RWPE1 (cell line): ENCODE data around the gene ASPSCR1.

Experiments used
- CTCF ChIA-PET: fragments of 350-600 bp; sonication (Branson Sonifier 250); formaldehyde crosslinking; extraction: SDS; loops from one replicate; lab custom pipeline; 2021; lab: Yijun Ruan, JAX
- POLR2A ChIA-PET: fragments of 400-600 bp; formaldehyde crosslinking; extraction: SDS; loops from one replicate; lab custom pipeline; 2020; ENCODE audit warnings: antibody characterized with exemption; ENCODE audit not compliant: low non-redundant PET; lab: Yijun Ruan, JAX
- DNase-seq: peaks from one replicate; pipeline ENCODE4 v3.0.0; 2012; ENCODE audit warnings: low spot score
- H3K27ac ChIP-seq: fragments of 450-650 bp; 2 replicates; pipeline ENCODE4 v1.5.1; 2017
- CTCF ChIP-seq: fragments of 450-650 bp; conservative IDR thresholded peaks from 2 replicates; pipeline ENCODE4 v1.5.1; 2017; ENCODE audit warnings: low read depth, mild to moderate bottlenecking

Gene ASPSCR1

GRCh38 chr17:81940538-81941483 lies 36.6 kb upstream of the ASPSCR1 start:
- peak overlapping the region; percentile 15; the same call in 1 of the 2 replicates for H3K27ac ChIP-seq
- ChIA-PET POLR2A (no interaction called here), CTCF (interaction anchor here (0.6 kb wide), 1 partner anchor 97 kb away, joined by 4 read pairs; the partner anchor contains the start of gene DCXR)
- no peak for DNase-seq
- TF ChIP-seq CTCF: no peak

- POLR2A ChIA-PET: no interaction called here
- no peak overlapping the region for H3K27ac ChIP-seq
- CTCF ChIA-PET: no interaction called here
- TF ChIP-seq CTCF: no peak
- no peak for DNase-seq
Observed at GRCh38 chr17:81941484-81942166, 35.8 kb upstream of the ASPSCR1 start.

GRCh38 chr17:81942167-81942553 lies 35.3 kb upstream of the ASPSCR1 start:
- POLR2A ChIA-PET: no interaction called here
- no peak for DNase-seq
- CTCF ChIA-PET: interaction anchor here (0.7 kb wide), 1 partner anchor 14 kb away, joined by 5 read pairs; no protein-coding TSS in a partner anchor
- TF ChIP-seq CTCF: no peak
- no peak overlapping the region for H3K27ac ChIP-seq

DNA sequence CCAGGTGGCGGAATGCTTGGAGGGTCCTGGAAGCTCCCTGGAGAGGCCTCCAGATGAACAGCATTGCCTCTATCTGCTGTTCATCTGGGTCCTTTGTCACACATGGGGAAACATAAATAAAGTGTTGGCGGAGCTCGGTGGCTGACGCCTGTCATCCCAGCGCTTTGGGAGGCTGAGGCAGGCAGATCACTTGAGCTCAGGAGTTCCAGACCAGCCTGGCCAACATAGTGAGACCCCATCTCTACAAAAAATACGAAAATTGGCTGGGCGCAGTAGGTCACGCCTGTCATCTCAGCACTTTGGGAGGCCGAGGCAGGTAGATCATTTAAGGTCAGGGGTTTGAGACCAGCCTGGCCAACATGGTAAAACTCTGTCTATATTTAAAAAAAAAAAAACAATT lies 32.6 kb upstream of the ASPSCR1 start:
- no peak for TF ChIP-seq CTCF
- CTCF ChIA-PET: no interaction called here
- DNase-seq: no peak
- H3K27ac ChIP-seq: no peak overlapping the region
- POLR2A ChIA-PET: no interaction called here

- DNase-seq: no peak
- ChIA-PET POLR2A (no interaction called here), CTCF (interaction anchor here (0.6 to 1.0 kb wide), 2 partner anchors 13 to 132 kb away, joined by 3 to 4 read pairs; no protein-coding TSS in a partner anchor)
- no peak for TF ChIP-seq CTCF
- no peak within 1 kb of the TSS for H3K27ac ChIP-seq
Observed at GRCh38 chr17:81947189-81947588, 30.2 kb upstream of the ASPSCR1 start, which contains the start of gene MYADML2. TSS of gene MYADML2 (minus strand) at chr17:81947233. CDS start at chr17:81941741, 5,492 bp downstream.
